Stimulated activated CD4-positive, alpha-beta T cell treated with anti-CD3 and anti-CD28 coated beads, Interleukin-15, amount 100 ng/mL, for 1 hour (primary cell): ENCODE data around the gene ARHGAP12.
"Not testable (repeated sequence)": the region's sequence is repeated elsewhere in the genome, so short reads cannot be mapped to it uniquely, and the experiment has no call there.

Experiments used
- DNase-seq, 2 donors: peaks; one replicate each; pipeline ENCODE4 v3.0.0-alpha.2; 2020; ENCODE audit warnings: low read depth in 1 of 2, low spot score in 1 of 2

Gene ARHGAP12

GRCh38 chr10:31771331-31771831 is 157.2 kb downstream of the ARHGAP12 start:
- DNase-seq: no peak

DNA sequence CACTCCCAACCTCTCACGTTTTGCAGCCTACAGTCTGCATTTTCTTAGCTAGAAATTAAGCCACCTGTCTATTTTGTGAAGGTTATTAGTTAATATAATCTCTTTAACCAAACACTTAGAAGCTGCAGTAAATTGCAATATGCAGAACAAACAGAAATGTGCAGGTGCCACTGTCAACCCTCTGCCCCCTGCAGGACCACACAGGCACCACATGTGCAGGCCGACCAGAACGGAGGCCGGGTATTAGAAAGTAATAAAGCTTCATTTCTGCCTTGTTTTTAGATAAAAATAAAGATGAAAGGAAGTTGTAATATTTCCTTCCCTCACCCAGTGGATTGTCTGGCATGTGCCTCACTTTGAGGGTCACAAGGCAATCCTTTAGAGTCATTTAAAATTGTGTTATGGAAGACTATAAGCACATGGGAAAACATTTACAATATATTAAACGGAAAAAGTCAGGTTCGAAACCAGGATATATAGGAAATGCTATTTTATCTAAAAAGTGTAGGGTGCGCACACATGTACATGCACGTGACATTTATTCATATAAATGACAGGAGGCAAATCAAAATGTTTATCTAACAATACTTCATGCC is 158.2 kb downstream of the ARHGAP12 start:
- peak; percentile 26 to 54 for DNase-seq

- DNase-seq: no peak
Measured at GRCh38 chr10:31769564-31769963, 159.1 kb downstream of the ARHGAP12 start.

DNA sequence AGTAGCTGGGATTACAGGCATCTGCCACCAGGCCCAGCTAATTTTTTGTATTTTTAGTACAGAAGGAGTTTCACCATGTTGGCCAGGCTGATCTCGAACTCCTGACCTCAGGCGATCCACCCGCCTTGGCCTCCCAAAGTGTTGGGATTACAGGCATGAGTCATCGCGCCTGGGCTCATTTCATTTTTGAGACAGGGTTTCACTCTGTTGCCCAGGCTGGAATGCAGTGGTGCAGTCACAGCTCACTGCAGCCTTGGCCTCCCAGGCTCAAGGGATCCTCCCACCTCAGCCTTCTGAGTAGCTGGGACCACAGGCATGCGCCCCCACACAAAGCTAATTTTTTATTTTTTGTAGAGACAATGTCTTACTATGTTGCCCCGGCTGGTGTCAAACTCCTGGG is 159.7 kb downstream of the ARHGAP12 start:
- DNase-seq: not testable (repeated sequence)

- DNase-seq: no peak
Measured at GRCh38 chr10:31768467-31768866, 160.2 kb downstream of the ARHGAP12 start.

DNA sequence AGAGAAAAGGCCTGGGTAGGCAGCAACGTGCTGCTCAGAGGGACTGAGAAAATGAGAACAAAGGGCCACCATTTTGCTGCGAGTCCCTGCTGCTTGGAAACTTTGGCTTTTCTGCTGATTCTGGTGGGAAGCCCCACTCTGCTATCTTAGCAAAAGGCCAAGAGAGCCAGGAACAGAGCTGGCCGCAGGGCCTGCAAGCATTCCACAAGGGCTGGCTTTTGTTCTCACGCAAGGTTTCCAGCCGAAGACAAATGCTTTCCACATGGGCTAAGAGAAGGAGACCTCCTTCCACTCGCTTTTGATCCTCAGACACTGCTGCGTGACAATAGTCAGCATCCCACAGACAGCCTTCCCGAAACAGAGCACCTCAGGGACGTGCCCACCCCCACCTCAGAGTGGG is 163.1 kb downstream of the ARHGAP12 start:
- no peak for DNase-seq

DNA sequence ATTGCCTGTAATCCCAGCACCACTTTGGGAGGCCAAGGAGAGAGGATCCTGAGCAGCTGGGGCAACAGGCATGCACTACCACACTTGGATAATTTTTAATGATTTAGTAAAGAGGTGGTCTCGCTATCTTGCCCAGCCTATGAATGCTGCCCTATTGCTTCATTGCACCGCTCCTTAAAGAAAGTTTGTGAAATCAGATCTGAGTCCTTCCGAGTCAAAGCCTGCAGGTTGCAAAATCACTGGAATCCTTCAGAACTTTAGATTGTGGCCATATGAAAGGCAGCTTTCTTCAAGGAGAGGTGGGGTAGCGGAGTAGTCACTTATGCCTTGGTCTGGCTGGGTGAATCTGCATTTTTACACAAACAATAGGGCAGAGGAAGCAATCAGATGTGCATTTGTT is 166.3 kb downstream of the ARHGAP12 start:
- DNase-seq: no peak

DNA sequence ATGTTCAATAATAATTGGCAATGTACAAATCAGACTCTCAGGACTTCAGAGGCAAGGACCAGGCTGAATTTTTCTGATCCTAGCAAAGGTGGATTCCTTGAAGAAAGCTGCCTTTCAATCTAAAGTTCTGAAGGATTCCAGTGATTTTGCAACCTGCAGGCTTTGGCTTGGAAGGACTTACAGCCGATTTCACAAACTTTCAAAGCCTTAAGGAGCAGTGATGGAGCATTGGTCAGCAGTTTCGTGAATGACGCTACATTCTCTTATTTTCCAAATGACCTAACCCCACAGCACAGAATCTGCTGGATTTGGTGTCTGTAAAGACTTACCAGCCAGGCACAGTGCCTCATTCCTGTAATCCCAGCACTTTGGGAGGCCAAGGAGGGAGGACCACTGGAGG is 167.5 kb downstream of the ARHGAP12 start:
- no peak for DNase-seq

- no peak for DNase-seq
Measured at GRCh38 chr10:31760674-31761081, 168.0 kb downstream of the ARHGAP12 start.

DNA sequence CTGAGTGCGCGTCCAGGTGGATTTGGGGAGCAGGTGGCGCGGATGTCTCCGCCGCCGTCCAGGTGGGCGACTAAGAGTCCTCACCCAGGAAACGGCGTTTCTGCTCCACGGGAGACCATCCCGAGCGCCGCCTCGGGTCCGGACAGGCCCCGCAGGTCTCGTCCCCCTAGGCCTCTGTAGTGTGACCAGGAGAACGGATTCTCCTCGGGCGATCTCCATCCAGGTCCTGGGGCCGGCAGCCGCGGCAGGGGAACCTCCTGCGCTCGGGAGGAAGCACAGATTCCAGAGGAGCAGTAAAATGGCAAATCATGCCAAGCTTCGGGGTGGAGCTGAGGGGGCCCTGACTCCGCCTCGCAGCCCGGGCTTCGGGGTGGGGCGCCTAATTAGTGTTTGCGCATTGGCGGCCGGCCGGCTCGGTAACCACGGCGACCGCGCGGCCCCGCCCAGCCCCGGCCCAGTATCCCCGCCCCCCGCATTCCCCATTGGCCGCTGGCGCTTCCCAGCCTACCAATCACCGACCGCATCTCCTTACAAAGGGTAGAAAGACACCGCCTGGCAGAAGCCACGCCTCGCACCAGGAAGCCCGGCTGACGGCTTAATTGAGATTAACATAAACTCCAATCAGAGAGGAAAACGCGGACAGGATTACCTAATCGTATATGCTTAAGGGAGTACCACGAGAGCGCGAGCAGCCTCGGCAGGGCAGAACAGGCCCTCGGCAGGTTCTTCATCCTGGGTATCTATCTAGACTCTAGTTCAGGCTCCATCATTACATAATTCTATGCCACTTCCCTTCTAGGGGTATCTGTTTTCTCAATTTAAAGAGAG is 168.6 kb downstream of the ARHGAP12 start:
- peak; percentile 91 to 93 for DNase-seq

DNA sequence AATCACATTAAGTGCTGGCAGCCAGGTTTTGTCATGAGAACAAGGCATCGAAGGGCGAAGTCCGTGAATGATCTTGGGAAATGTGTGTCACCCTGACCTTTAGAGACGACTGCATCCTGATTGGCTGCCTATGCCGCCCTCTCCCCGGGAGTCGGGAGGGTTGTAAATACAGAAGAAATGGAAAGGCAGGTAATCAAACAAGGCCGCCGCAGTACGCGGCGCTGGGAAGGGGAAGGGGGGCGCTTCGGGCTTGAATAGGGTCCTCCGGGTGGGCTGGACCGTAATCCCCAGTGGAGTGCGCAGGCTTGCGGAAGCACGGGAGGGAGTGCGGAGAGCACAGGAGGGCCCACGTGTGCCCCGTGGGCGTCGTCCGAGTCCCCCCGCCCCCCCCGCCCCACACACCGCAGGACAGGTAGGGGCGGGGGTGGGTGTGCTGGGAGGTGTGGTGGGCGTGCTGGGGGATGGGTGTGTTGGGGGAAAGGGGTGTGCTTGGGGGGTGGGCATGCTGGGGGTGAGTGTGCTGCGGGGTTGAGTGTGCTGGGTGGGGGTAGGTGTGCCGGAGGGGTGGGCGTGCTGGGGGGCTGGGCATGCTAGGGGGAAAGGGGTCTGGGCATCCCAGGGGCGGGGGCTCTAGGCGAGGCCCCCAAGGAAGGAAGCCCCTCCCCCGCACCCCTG is 169.4 kb downstream of the ARHGAP12 start:
- DNase-seq: peak; percentile 22 to 36

- no peak for DNase-seq
Measured at GRCh38 chr10:31758495-31758894, 170.1 kb downstream of the ARHGAP12 start.

DNA sequence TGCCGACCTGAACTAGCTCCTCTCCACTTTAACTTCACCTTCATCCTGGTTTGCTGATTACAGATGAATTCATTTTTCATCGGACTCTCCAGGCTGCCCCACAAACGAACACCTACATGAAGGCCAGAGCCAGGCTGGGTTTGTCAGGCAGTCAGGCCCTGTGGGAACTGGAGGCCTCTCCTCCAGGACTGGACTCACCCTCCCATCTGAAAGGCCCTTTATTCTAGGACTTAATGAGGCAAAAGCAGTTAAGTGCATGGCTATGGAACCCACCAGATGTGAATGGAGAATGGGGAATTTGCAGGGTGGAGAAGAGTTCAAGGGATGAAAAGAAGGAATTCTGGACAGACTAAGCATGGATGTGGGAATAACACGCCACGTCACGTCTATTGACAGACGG is 170.8 kb downstream of the ARHGAP12 start:
- DNase-seq: no peak

DNA sequence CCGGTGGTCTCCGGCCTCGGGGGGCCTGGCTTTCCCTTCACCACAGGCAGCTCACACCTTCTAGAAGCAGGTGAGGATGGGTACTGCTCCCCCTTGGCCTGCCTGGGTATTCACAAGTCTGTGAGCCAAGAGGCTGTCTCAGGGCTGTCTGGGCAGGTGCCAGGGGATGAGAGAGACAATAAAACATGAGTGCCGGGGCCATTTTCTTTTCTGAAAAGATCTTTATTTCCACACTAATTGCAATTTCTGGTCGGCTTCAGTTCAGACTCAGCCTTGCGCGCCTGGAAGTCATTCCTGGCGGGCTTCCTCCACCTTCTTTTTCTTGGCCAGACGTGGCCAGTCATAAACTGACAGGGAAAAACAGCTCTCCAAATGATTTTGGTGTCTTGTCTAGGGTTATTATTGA is 171.2 kb downstream of the ARHGAP12 start:
- DNase-seq: no peak

GRCh38 chr10:31756729-31757110 is 171.9 kb downstream of the ARHGAP12 start:
- no peak for DNase-seq

GRCh38 chr10:31756101-31756728 is 172.4 kb downstream of the ARHGAP12 start:
- DNase-seq: no peak
